ENCODE measurements around the gene CMBL.

GRCh38 chr5:10229306-10230048, 78.2 kb downstream of the CMBL start:
- TF ChIP-seq CTCF (IDR thresholded peaks at IDR 0.05), result no peak
- TF ChIP-seq EP300 (IDR thresholded peaks at IDR 0.05), result no peak
- TF ChIP-seq POLR2A (IDR thresholded peaks at IDR 0.05), result no peak
